NB4 (cell line): ENCODE results near the gene UBE3A.

Source experiments
- DNase-seq: peaks from one replicate; pipeline ENCODE4 v3.0.0; 2010; ENCODE audit warnings: low read depth
- H3K4me3 ChIP-seq: one replicate; pipeline ENCODE4 v1.5.1; 2011; ENCODE audit warnings: mild to moderate bottlenecking, low read depth, low read length, moderate library complexity
- CTCF ChIP-seq: IDR thresholded peaks from one replicate; pipeline ENCODE4 v1.5.1; 2012; ENCODE audit warnings: low read depth, low read length
- MAX ChIP-seq: IDR thresholded peaks from 2 replicates; pipeline ENCODE4 v1.6.1; 2011; ENCODE audit warnings: low read depth, low read length
- MYC ChIP-seq: IDR thresholded peaks from 2 replicates; pipeline ENCODE4 v1.6.1; 2011; ENCODE audit warnings: low read depth, low read length
- POLR2A ChIP-seq: IDR thresholded peaks from 2 replicates; pipeline ENCODE4 v1.6.1; 2011; ENCODE audit warnings: mild to moderate bottlenecking; ENCODE audit not compliant: insufficient read length; ENCODE audit errors: extremely low read depth

Gene UBE3A

GRCh38 chr15:25477816-25478215 is 39.0 kb upstream of the UBE3A start:
- H3K4me3 ChIP-seq = no peak overlapping the region
- no peak for TF ChIP-seq CTCF
- TF ChIP-seq MYC = no peak
- no peak for TF ChIP-seq MAX
- TF ChIP-seq POLR2A = no peak
- DNase-seq = no peak

- no peak overlapping the region for H3K4me3 ChIP-seq
- DNase-seq = no peak
- no peak for TF ChIP-seq CTCF
- no peak for TF ChIP-seq MYC
- no peak for TF ChIP-seq POLR2A
- no peak for TF ChIP-seq MAX
These were observed 35.4 kb upstream of the UBE3A start for GRCh38 chr15:25474251-25474650.

GRCh38 chr15:25470230-25470629 is 31.4 kb upstream of the UBE3A start:
- TF ChIP-seq POLR2A = no peak
- DNase-seq = no peak
- H3K4me3 ChIP-seq = no peak overlapping the region

- no peak for DNase-seq
- no peak overlapping the region for H3K4me3 ChIP-seq
- TF ChIP-seq MAX = no peak
- TF ChIP-seq CTCF = no peak
- no peak for TF ChIP-seq POLR2A
- TF ChIP-seq MYC = no peak
These were observed 30.6 kb upstream of the UBE3A start for GRCh38 chr15:25469377-25469776.

GRCh38 chr15:25468611-25469010 is 29.8 kb upstream of the UBE3A start:
- no peak overlapping the region for H3K4me3 ChIP-seq
- no peak for DNase-seq
- TF ChIP-seq CTCF (no peak), POLR2A (no peak), MYC (no peak), MAX (no peak)

- no peak for DNase-seq
- TF ChIP-seq MAX (no peak), POLR2A (no peak), MYC (no peak), CTCF (no peak)
- H3K4me3 ChIP-seq = no peak overlapping the region
These were observed 27.0 kb upstream of the UBE3A start for GRCh38 chr15:25465835-25466234.
